ENCODE measurements around the gene C12orf60. TPM values are rescaled to one million over a fixed set of nuclear protein-coding genes. Genes with fewer than 3 reads are reported as not detected.

C12orf60 gene
- total RNA-seq, 1 experiment from 2014 or later = 1.9 TPM

DNA sequence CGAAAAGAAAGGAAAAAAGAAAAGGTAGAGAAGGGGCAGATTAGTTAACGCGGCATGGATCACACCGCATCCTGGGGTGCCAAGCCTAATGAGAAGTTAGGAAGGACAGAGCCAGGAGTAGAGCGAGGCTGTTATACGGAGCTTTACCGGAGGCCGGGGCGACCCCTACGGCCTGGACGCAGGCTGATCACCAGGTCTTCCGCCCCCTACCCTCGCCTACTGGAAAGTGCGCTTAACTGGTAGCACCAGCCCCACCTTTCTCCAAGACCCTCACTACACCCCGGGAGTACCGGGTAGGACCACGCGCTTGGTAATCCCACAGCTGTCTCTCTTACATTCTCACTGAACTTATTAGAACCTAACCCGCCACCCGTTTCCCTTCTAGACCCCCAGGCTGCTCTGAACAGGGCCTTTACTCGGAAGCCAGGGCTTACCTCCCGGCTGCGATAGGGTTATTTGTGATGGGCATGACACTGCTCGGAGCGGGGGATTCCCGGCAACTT lies 34.0 kb upstream of the C12orf60 start:
- WGBS (ENCODE audit: extremely low coverage, insufficient read length, low lambda C conversion rate) = no CpG with 5 or more reads among the region's 26 CpGs
- H2AFZ ChIP-seq (ENCODE audit: low read length) = no peak overlapping the region

More for the DNA sequence above, 34.0 kb upstream of the C12orf60 start:
- Histone ChIP-seq H3K23ac (ENCODE audit: insufficient read length, low read depth, low read length) (no peak overlapping the region), H2BK15ac (ENCODE audit: low read depth, low read length) (no peak overlapping the region), H3K9me3 (ENCODE audit: control insufficient read depth, low read depth, low read length) (no peaks in the 10 kb centered on the region), H3K14ac (ENCODE audit: insufficient read depth, low read length) (peak overlapping the region; percentile 65; the same call in 1 of the 2 replicates), H3K27ac (ENCODE audit: insufficient read length, low read depth, low read length) (peak overlapping the region; percentile 87), H3K79me2 (ENCODE audit: insufficient read depth, low read length) (no peaks in the 10 kb centered on the region; the same call in 1 of the 2 replicates), H3K4me2 (ENCODE audit: insufficient read depth, insufficient read length, low read length) (peak overlapping the region; percentile 89), H3K79me1 (ENCODE audit: insufficient read depth, low read depth, low read length, poor library complexity, severe bottlenecking) (no peaks in the 10 kb centered on the region), H3K9ac (ENCODE audit: extremely low read depth, insufficient read length, low read length) (peak overlapping the region; percentile 92), H3K18ac (ENCODE audit: insufficient read length, low read depth, low read length) (peak overlapping the region; percentile 55), H3T11ph (ENCODE audit: low read length) (no peak overlapping the region), H3K4ac (ENCODE audit: low read depth, low read length) (no peak overlapping the region), H2BK120ac (ENCODE audit: low read depth, low read length, poor library complexity, severe bottlenecking) (no peak overlapping the region), H2BK20ac (ENCODE audit: low read depth, low read length, poor library complexity, severe bottlenecking) (no peak overlapping the region), H4K20me1 (ENCODE audit: control insufficient read depth, insufficient read depth, insufficient read length) (peaks cover 3% of the 10 kb centered on the region), H3K27me3 (ENCODE audit: insufficient read depth, low read length) (no peaks in the 10 kb centered on the region), H3K4me1 (ENCODE audit: insufficient read depth, low read length) (no peaks in the 10 kb centered on the region), H3K23me2 (ENCODE audit: insufficient read length, low read depth, low read length, poor library complexity, severe bottlenecking) (peaks cover 8% of the 10 kb centered on the region), H3K56ac (ENCODE audit: insufficient read length, low read depth, low read length) (no peak overlapping the region), H4K91ac (ENCODE audit: insufficient read length, low read depth, low read length) (no peak overlapping the region), H4K5ac (ENCODE audit: insufficient read length, low read depth, low read length) (no peak overlapping the region), H4K8ac (replicated peaks; ENCODE audit: insufficient read length, low read depth, low read length) (no peak overlapping the region), H2BK5ac (ENCODE audit: insufficient read length, low read length) (no peak overlapping the region), H2AK5ac (ENCODE audit: insufficient read length, low read length) (no peak overlapping the region), H2BK12ac (ENCODE audit: insufficient read length, low read depth, low read length) (no peak overlapping the region)
- Mint-ChIP-seq H3K36me3 (ENCODE audit: insufficient read depth in 1 of 3, low read depth in 3 of 3) (peaks cover 18 to 33% (median 26%) of the 10 kb centered on the region in 3 experiments), H3K4me3 (peak overlapping the region; percentile 96 to 98), H3K27me3 (ENCODE audit: low read depth) (peaks cover 5% of the 10 kb centered on the region; the same call in 1 of the 2 replicates), H3K4me1 (peaks cover 18 to 29% of the 10 kb centered on the region in 2 experiments), H3K27ac (peak overlapping the region; percentile 97 to 99 (median 98)), H3K9me3 (peaks cover 7 to 9% of the 10 kb centered on the region in 2 experiments; a peak in 4 of 5 replicates)
- DNase-seq = peak; percentile 87
- TF ChIP-seq, protein P1, sequence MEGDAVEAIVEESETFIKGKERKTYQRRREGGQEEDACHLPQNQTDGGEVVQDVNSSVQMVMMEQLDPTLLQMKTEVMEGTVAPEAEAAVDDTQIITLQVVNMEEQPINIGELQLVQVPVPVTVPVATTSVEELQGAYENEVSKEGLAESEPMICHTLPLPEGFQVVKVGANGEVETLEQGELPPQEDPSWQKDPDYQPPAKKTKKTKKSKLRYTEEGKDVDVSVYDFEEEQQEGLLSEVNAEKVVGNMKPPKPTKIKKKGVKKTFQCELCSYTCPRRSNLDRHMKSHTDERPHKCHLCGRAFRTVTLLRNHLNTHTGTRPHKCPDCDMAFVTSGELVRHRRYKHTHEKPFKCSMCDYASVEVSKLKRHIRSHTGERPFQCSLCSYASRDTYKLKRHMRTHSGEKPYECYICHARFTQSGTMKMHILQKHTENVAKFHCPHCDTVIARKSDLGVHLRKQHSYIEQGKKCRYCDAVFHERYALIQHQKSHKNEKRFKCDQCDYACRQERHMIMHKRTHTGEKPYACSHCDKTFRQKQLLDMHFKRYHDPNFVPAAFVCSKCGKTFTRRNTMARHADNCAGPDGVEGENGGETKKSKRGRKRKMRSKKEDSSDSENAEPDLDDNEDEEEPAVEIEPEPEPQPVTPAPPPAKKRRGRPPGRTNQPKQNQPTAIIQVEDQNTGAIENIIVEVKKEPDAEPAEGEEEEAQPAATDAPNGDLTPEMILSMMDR (conservative IDR thresholded peaks at IDR 0.05) = no peak; the same call in 2 of the 3 replicates
